Neutrophil (primary cell): ENCODE results near the gene CSTF1.

Experiments
- H3K27ac ChIP-seq: fragments of 200-600 bp; sonication (generic); 2 replicates; pipeline ENCODE4 v1.5.1; 2016; ENCODE audit warnings: mild to moderate bottlenecking, moderate library complexity
- H3K27me3 ChIP-seq: fragments of 200-600 bp; sonication (generic); 2 replicates; pipeline ENCODE4 v1.6.0; 2016; ENCODE audit warnings: mild to moderate bottlenecking
- H3K36me3 ChIP-seq: fragments of 200-600 bp; sonication (generic); 2 replicates; pipeline ENCODE4 v1.5.1; 2017
- H3K4me1 ChIP-seq, 2 experiments: fragments of 200-600 bp in 1 of 2; sonication (generic) in 1 of 2; 1 replicate in 1 of 2; 2 replicates in 1 of 2; pipeline versions ENCODE4 v1.5.1 to v1.6.1; 2013 to 2016; ENCODE audit warnings: low read depth in 1 of 2, low read length in 1 of 2, mild to moderate bottlenecking in 1 of 2, moderate library complexity in 1 of 2; ENCODE audit not compliant: control insufficient read depth in 1 of 2, insufficient read depth in 1 of 2
- H3K4me3 ChIP-seq, 2 experiments: fragments of 200-600 bp in 1 of 2; sonication (generic) in 1 of 2; 1 replicate in 1 of 2; 2 replicates in 1 of 2; pipeline ENCODE4 v1.5.1; 2013 to 2016; ENCODE audit warnings: low read depth in 1 of 2, low read length in 1 of 2, mild to moderate bottlenecking in 1 of 2, moderate library complexity in 1 of 2
- H3K9me3 ChIP-seq: fragments of 200-600 bp; sonication (generic); 2 replicates; pipeline ENCODE4 v1.5.1; 2016
- TF ChIP-seq, protein P1 (sequence below): fragments of 200-600 bp; sonication (generic); IDR thresholded peaks from 2 replicates; pipeline ENCODE4 v1.5.1; 2016; ENCODE audit warnings: antibody characterized with exemption

Gene CSTF1

GRCh38 chr20:56433221-56433879, 40.9 kb downstream of the CSTF1 start:
- H3K4me1 ChIP-seq = peaks cover 34 to 41% of the 10 kb centered on the region in 2 experiments
- no peaks in the 10 kb centered on the region for H3K27me3 ChIP-seq
- H3K4me3 ChIP-seq = no peak overlapping the region
- peaks cover 33% of the 10 kb centered on the region for H3K36me3 ChIP-seq
- H3K27ac ChIP-seq = peak overlapping the region; percentile 46
- TF ChIP-seq, protein P1, sequence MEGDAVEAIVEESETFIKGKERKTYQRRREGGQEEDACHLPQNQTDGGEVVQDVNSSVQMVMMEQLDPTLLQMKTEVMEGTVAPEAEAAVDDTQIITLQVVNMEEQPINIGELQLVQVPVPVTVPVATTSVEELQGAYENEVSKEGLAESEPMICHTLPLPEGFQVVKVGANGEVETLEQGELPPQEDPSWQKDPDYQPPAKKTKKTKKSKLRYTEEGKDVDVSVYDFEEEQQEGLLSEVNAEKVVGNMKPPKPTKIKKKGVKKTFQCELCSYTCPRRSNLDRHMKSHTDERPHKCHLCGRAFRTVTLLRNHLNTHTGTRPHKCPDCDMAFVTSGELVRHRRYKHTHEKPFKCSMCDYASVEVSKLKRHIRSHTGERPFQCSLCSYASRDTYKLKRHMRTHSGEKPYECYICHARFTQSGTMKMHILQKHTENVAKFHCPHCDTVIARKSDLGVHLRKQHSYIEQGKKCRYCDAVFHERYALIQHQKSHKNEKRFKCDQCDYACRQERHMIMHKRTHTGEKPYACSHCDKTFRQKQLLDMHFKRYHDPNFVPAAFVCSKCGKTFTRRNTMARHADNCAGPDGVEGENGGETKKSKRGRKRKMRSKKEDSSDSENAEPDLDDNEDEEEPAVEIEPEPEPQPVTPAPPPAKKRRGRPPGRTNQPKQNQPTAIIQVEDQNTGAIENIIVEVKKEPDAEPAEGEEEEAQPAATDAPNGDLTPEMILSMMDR = no peak
- no peaks in the 10 kb centered on the region for H3K9me3 ChIP-seq

DNA sequence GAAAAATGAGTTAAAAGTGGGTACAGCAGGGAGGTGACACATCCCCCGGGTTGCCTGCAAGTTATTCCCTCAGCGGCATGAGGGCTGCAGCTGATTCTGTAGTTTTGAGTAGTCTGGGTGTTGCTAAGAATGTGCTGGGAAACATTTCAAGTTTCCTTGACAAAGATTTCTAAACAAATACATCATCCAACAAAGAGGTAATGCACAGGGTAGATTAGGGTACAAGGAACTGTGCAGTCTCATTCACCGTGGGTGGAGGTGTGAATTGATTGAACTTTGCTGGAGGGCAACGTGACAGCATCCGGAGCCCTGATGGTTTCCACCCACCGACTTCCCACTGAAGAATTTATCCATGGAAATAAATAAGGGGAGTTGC, 41.4 kb downstream of the CSTF1 start:
- H3K9me3 ChIP-seq = no peaks in the 10 kb centered on the region
- peaks cover 38% of the 10 kb centered on the region for H3K36me3 ChIP-seq
- TF ChIP-seq, protein P1 = no peak
- peak overlapping the region; percentile 46 for H3K27ac ChIP-seq
- no peak overlapping the region for H3K4me3 ChIP-seq
- H3K27me3 ChIP-seq = no peaks in the 10 kb centered on the region
- H3K4me1 ChIP-seq = peaks cover 29 to 36% of the 10 kb centered on the region in 2 experiments

- Histone ChIP-seq H3K4me3 (no peak overlapping the region), H3K27me3 (no peaks in the 10 kb centered on the region), H3K36me3 (peaks cover 64% of the 10 kb centered on the region), H3K9me3 (no peaks in the 10 kb centered on the region), H3K4me1 (peaks cover 16 to 29% of the 10 kb centered on the region in 2 experiments), H3K27ac (no peak overlapping the region)
- TF ChIP-seq, protein P1 = no peak
Observed at GRCh38 chr20:56437196-56437960, 44.9 kb downstream of the CSTF1 start.

GRCh38 chr20:56438284-56438683, 45.8 kb downstream of the CSTF1 start:
- no peak overlapping the region for H3K4me3 ChIP-seq
- peaks cover 70% of the 10 kb centered on the region for H3K36me3 ChIP-seq
- TF ChIP-seq, protein P1 = no peak
- peaks cover 20 to 37% of the 10 kb centered on the region in 2 experiments for H3K4me1 ChIP-seq
- peak overlapping the region; percentile 16 for H3K27ac ChIP-seq
- H3K27me3 ChIP-seq = no peaks in the 10 kb centered on the region
- H3K9me3 ChIP-seq = no peaks in the 10 kb centered on the region

DNA sequence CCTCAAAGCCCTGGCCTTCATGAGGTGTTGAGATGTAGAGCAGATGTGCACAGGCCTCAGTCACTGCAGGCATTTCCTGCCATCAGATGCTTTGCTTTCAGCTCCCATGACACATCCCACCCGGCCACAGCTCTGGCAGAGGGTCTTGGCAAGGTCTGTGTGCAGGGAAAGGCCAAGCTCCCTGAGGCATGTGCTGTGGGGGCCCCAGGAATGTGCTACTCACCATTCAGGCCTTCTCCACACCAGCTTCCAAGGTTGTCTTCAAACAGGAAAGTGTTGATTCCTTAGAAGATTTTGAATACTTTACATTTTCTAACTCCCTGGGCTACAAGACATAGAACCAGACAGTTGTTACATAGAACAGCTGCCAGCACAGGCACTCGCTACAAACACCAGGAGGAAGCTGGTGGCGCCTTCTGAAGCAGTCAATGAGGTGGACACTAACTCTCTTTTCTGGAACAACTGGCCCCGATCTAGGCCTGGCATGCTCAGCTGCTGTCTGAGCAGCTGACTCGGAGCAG, 47.4 kb downstream of the CSTF1 start:
- peak overlapping the region; percentile 64 for H3K27ac ChIP-seq
- H3K9me3 ChIP-seq = no peaks in the 10 kb centered on the region
- peaks cover 20 to 31% of the 10 kb centered on the region in 2 experiments for H3K4me1 ChIP-seq
- TF ChIP-seq, protein P1 = no peak
- peaks cover 81% of the 10 kb centered on the region for H3K36me3 ChIP-seq
- no peak overlapping the region for H3K4me3 ChIP-seq
- no peaks in the 10 kb centered on the region for H3K27me3 ChIP-seq
